Measurements from ENCODE around the gene TRIM24. TPM values are rescaled to one million over a fixed set of nuclear protein-coding genes. Genes with fewer than 3 reads are reported as not detected.

TRIM24 gene
- total RNA-seq, 1 donor from 2014 or later = 20.7 TPM

DNA sequence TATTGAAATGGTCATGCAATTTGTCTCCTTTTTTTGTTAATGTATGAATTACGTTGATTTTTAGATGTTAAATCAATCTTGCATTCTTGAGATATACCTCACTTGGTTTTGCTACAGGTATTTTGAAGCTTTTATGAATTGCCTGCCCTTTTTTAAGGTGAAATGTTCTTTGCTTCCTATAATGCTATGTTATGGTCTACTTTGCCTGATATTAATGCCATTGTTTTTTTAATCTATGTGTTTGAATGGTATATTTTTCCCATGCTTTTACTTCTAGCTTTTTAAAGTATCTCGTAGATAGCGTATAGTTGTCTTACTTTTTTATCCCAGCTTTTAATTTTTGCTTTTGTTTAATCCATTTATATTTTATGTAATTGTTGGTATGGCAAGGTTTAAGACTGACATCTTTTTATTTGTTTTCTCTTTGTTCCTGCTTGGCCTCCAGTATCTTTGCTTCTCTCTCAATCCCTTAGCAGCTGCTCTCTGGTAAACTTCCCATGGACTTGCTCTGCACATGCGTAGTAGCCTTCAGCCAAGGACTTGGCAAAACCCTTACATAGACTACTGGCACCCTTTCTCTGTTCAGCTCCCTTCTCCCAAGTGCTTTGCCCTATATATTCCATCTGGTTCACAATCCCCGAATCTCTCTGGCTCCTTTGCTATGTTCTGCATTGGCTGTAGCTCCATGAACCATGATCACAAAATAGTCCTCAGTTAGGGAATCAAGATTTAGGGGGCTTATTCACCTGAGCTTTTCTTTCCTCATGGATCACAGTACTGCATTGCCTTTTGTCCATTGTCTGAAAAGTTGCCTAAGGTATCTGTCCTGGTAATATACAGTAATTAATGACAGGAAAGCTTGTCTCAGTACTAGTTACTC lies 8.4 kb downstream of the TRIM24 start:
- H3K27me3 ChIP-seq (ENCODE audit: control insufficient read depth, insufficient read depth, low read length) = no peaks in the 10 kb centered on the region
- TF ChIP-seq, protein P1, sequence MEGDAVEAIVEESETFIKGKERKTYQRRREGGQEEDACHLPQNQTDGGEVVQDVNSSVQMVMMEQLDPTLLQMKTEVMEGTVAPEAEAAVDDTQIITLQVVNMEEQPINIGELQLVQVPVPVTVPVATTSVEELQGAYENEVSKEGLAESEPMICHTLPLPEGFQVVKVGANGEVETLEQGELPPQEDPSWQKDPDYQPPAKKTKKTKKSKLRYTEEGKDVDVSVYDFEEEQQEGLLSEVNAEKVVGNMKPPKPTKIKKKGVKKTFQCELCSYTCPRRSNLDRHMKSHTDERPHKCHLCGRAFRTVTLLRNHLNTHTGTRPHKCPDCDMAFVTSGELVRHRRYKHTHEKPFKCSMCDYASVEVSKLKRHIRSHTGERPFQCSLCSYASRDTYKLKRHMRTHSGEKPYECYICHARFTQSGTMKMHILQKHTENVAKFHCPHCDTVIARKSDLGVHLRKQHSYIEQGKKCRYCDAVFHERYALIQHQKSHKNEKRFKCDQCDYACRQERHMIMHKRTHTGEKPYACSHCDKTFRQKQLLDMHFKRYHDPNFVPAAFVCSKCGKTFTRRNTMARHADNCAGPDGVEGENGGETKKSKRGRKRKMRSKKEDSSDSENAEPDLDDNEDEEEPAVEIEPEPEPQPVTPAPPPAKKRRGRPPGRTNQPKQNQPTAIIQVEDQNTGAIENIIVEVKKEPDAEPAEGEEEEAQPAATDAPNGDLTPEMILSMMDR (IDR thresholded peaks at IDR 0.05; ENCODE audit: insufficient read depth, low read length, poor library complexity, severe bottlenecking) = no peak
- H3K36me3 ChIP-seq (ENCODE audit: control insufficient read depth, insufficient read depth, low read length) = no peaks in the 10 kb centered on the region
- H3K4me3 ChIP-seq (ENCODE audit: low read depth, low read length) = no peak overlapping the region
- DNase-seq (ENCODE audit: low read depth) = no peak

DNA sequence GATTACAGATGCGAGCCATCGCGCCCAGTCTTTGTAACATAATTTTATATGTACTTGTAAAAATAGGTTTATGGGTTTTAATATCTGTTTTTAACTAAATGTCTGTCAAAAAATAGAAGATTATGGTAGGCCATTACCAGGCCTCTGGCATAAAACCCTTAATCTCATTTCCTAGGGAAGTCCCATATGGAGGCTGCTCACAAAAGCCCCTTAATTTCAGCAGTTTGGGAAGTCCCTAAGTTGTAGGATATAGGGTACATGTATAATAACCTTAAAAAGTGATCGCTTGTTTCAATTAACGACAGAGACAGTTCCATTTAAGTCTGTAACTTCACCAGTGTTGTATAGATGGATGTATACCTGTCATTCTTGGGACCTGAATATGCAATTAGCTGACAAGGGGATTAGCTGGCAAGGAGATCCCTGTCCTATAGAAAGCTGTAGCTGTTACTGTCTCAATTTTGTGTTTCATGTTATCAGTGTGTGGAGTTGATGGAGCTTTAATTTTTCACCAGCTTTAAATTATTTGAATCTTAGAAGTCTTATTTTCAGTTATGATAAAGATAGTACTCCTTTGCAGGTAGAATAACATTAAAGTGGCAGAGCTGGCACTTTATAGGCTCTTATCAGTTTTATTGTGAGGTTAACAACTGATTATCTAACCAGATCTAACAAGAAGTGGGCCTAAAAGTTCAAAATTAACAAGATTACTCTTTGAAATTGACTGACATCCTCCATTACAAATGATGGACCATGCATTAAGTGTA lies 10.5 kb downstream of the TRIM24 start:
- no peaks in the 10 kb centered on the region for H3K36me3 ChIP-seq (ENCODE audit: control insufficient read depth, insufficient read depth, low read length)
- TF ChIP-seq, protein P1 (IDR thresholded peaks at IDR 0.05; ENCODE audit: insufficient read depth, low read length, poor library complexity, severe bottlenecking) = no peak
- DNase-seq (ENCODE audit: low read depth) = no peak
- no peak overlapping the region for H3K4me3 ChIP-seq (ENCODE audit: low read depth, low read length)
- no peaks in the 10 kb centered on the region for H3K27me3 ChIP-seq (ENCODE audit: control insufficient read depth, insufficient read depth, low read length)

DNA sequence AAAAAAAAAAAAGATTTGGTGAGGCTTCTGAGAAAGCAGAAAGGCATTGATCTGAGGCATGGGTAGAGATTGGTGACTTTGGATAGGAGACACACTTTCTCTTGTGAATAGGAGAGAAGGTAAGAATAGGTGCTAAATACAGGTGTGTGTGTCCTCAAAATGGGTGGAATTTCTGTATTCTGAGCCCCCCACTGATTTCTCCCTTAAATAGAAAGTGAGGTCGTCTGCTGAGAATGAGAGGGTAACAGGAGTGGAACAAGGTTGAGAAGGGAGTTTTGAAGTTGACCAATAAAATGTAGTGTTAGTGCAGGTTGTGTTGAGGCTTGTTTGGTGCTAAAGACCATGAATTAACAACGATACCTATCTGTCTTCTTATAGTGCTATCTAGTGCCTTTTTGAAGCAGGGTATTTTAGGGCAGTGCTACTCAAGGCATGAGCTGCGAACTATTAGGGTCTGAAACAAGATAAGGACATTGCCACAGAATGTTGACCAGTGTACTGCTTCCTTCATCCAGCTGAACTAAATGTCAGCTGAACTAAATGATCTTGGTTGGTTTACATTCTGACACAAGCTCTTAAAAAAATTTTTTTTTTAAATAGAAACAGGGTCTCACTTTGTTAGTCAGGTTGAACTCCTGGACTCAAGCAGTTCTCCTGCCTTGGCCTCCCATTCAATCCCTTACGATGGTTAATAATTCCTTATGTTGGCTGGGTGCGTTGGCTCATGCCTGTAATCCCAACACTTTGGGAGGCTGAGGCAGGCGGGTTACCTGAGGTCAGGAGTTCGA lies 12.4 kb downstream of the TRIM24 start:
- no peaks in the 10 kb centered on the region for H3K36me3 ChIP-seq (ENCODE audit: control insufficient read depth, insufficient read depth, low read length)
- TF ChIP-seq, protein P1 (IDR thresholded peaks at IDR 0.05; ENCODE audit: insufficient read depth, low read length, poor library complexity, severe bottlenecking) = no peak
- H3K4me3 ChIP-seq (ENCODE audit: low read depth, low read length) = no peak overlapping the region
- H3K27me3 ChIP-seq (ENCODE audit: control insufficient read depth, insufficient read depth, low read length) = no peaks in the 10 kb centered on the region
- no peak for DNase-seq (ENCODE audit: low read depth)

DNA sequence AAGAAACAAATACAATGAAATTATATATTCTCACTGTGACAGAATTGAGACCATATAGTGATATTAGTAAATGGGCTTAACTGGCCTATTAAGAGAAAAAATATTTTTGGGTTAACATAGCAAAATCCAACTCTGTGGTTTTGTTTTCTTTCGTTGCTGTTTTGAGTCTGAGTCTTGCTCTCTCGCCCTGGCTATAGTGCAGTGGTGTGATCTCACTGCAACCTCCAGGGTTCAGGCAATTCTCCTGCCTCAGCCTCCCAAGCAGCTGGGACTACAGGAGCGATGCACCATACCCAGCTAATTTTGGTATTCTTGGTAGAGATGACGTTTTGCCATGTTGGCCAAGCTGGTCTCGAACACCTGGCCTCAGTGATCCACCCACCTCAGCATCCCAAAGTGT lies 15.3 kb downstream of the TRIM24 start:
- DNase-seq (ENCODE audit: low read depth) = no peak
- TF ChIP-seq, protein P1 (IDR thresholded peaks at IDR 0.05; ENCODE audit: insufficient read depth, low read length, poor library complexity, severe bottlenecking) = no peak
- H3K27me3 ChIP-seq (ENCODE audit: control insufficient read depth, insufficient read depth, low read length) = no peaks in the 10 kb centered on the region
- H3K4me3 ChIP-seq (ENCODE audit: low read depth, low read length) = no peak overlapping the region
- H3K36me3 ChIP-seq (ENCODE audit: control insufficient read depth, insufficient read depth, low read length) = no peaks in the 10 kb centered on the region

DNA sequence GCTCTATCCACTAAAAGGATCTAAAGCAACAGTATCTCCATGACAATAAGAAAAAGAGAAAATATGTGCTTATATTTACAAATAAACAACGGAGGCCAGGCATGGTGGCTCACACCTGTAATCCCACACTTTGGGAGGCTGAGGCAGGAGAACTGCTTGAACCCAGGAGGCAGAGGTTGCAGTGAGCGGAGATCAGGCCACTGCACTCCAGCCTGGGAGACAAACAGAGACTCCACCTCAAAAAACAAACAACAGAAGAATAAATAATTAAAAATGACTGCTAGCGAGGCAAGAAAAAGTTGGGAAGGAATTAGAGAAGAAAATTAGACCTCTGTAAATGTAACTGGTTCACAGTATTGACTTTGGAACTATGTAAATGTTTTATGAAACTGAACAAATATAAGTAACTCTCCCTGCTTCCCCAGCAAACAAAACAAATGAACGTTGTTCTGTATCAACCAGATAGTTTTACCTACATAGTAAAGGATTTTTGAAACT lies 17.1 kb downstream of the TRIM24 start:
- TF ChIP-seq, protein P1 (IDR thresholded peaks at IDR 0.05; ENCODE audit: insufficient read depth, low read length, poor library complexity, severe bottlenecking) = no peak
- Histone ChIP-seq H3K4me3 (ENCODE audit: low read depth, low read length) (no peak overlapping the region), H3K36me3 (ENCODE audit: control insufficient read depth, insufficient read depth, low read length) (no peaks in the 10 kb centered on the region)

More for the DNA sequence above, 17.1 kb downstream of the TRIM24 start:
- H3K27me3 ChIP-seq (ENCODE audit: control insufficient read depth, insufficient read depth, low read length) = no peaks in the 10 kb centered on the region
- no peak for DNase-seq (ENCODE audit: low read depth)
